ENCODE measurements around the gene TNRC18.
"Not testable (repeated sequence)": the region's sequence is repeated elsewhere in the genome, so short reads cannot be mapped to it uniquely, and the experiment has no call there.

DNA sequence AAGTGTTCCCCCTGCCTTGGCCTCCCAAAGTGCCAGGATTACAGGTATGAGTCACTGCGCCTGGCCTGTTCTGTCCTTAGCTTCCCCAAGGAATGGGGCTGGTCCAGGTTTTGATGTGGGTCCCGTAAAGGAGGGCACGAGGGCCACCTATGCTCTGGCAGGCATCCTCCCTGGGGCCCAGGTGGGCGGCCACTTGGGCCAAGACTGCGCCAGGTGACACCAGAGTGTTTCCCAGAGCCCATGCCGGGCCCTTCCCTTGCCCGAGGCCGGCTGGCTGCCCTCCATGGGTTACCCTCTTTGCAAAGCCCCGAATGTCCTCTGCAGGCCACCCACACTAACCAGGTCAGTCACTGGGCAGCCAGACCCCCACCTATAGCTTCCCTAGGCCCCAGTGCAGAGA, 118.6 kb downstream of the TNRC18 start:
- TF ChIP-seq POLR2A (IDR thresholded peaks at IDR 0.05; ENCODE audit: low read depth, low read length); POLR2AphosphoS5 (IDR thresholded peaks at IDR 0.05; ENCODE audit: low read depth, low read length); PAX5 (IDR thresholded peaks at IDR 0.05; ENCODE audit: insufficient read depth, low read length, severe bottlenecking): not testable (repeated sequence)
